Endothelial cell of umbilical vein (primary cell): ENCODE data around the gene ALOX15. TPM values are rescaled to one million over a fixed set of nuclear protein-coding genes. Genes with fewer than 3 reads are reported as not detected.

ENCODE experiments used
- BruUV-seq: library from RNA; stranded (reverse); fragments of 400-500 nt; replicated peaks from 2 replicates; lab custom pipeline; 2021; lab: Mats Ljungman, UMichigan
- CTCF ChIA-PET: fragments of 300-600, 350-600 bp; sonication (Branson Sonifier 250); formaldehyde crosslinking; loops from one replicate; lab custom pipeline; 2021; ENCODE audit warnings: antibody characterized with exemption, inconsistent platforms; lab: Charles Lee
- POLR2A ChIA-PET: fragments of 300-600, 350-600 bp; sonication (Branson Sonifier 250); formaldehyde crosslinking; loops from one replicate; lab custom pipeline; 2021; ENCODE audit warnings: antibody characterized with exemption, inconsistent platforms; lab: Charles Lee
- DNase-seq: peaks from one replicate; pipeline ENCODE4 v3.0.0-alpha.2; 2011; ENCODE audit warnings: low read depth, low spot score
- FAIRE-seq: peaks from 2 replicates; lab custom pipeline; 2011; peaks lifted over from hg19 to GRCh38; lab: Jason Lieb, UNC
- H2AFZ ChIP-seq: 2 replicates; pipeline ENCODE4 v1.6.0; 2012; ENCODE audit warnings: low read depth, low read length, control low read depth, inconsistent platforms
- H3K27ac ChIP-seq: 2 replicates; pipeline ENCODE4 v1.5.1; 2011; ENCODE audit warnings: low read depth, mild to moderate bottlenecking, control low read depth, low read length, moderate library complexity; ENCODE audit not compliant: insufficient read depth
- H3K27me3 ChIP-seq, 2 experiments: 2 replicates each; pipeline versions ENCODE4 v1.6.0 to v1.6.1; 2011; ENCODE audit warnings: low read length in 2 of 2, mixed read lengths in 1 of 2; ENCODE audit not compliant: control insufficient read depth in 2 of 2, insufficient read depth in 2 of 2
- H3K36me3 ChIP-seq, 2 experiments: 2 replicates in 1 of 2; 3 replicates in 1 of 2; pipeline ENCODE4 v1.5.1; 2011; ENCODE audit warnings: low read length in 2 of 2, mild to moderate bottlenecking in 1 of 2, moderate library complexity in 1 of 2; ENCODE audit not compliant: control insufficient read depth in 2 of 2, insufficient read depth in 2 of 2; ENCODE audit errors: extremely low read depth in 1 of 2
- H3K4me1 ChIP-seq: 3 replicates; pipeline ENCODE4 v1.5.1; 2011; ENCODE audit warnings: mild to moderate bottlenecking, low read length; ENCODE audit not compliant: control insufficient read depth, insufficient read depth; ENCODE audit errors: extremely low read depth
- H3K4me2 ChIP-seq: 2 replicates; pipeline ENCODE4 v1.6.1; 2011; ENCODE audit warnings: low read length, control low read depth, mixed read lengths; ENCODE audit not compliant: insufficient read depth
- H3K4me3 ChIP-seq, 3 experiments: fragments of 200-600 bp in 1 of 3; sonication (generic), shearing (Covaris generic) in 1 of 3; replicated peaks in 1 of 3; 2 replicates each; pipeline ENCODE4 v1.5.1; 2011 to 2016; ENCODE audit warnings: control low read depth in 3 of 3, low read length in 3 of 3, mild to moderate bottlenecking in 2 of 3, inconsistent platforms in 1 of 3, low read depth in 1 of 3, moderate library complexity in 1 of 3; ENCODE audit not compliant: insufficient read depth in 1 of 3
- H3K79me2 ChIP-seq: 2 replicates; pipeline ENCODE4 v1.6.0; 2012; ENCODE audit warnings: low read length, inconsistent platforms; ENCODE audit not compliant: control insufficient read depth, insufficient read depth
- H3K9ac ChIP-seq: replicated peaks from 2 replicates; pipeline ENCODE3; 2011; ENCODE audit warnings: low read length, control low read depth; ENCODE audit not compliant: insufficient read depth; ENCODE audit errors: extremely low read depth
- H3K9me1 ChIP-seq: replicated peaks from 3 replicates; pipeline ENCODE4 v1.6.0; 2011; ENCODE audit warnings: mild to moderate bottlenecking, low read length; ENCODE audit not compliant: control insufficient read depth, insufficient read depth; ENCODE audit errors: extremely low read depth
- H3K9me3 ChIP-seq: replicated peaks from 2 replicates; pipeline ENCODE4 v1.5.1; 2012; ENCODE audit warnings: low read length, inconsistent platforms; ENCODE audit not compliant: control insufficient read depth, insufficient read depth
- H4K20me1 ChIP-seq: replicated peaks from 2 replicates; pipeline ENCODE3; 2011; ENCODE audit warnings: mild to moderate bottlenecking, low read length; ENCODE audit not compliant: control insufficient read depth, insufficient read depth; ENCODE audit errors: extremely low read depth
- CTCF ChIP-seq, 2 donors: IDR thresholded peaks; 1 replicate in 1 of 2; 2 replicates in 1 of 2; pipeline ENCODE4 v1.5.1; 2011; ENCODE audit warnings: low read length in 2 of 2, mild to moderate bottlenecking in 2 of 2, moderate library complexity in 2 of 2, control low read depth in 1 of 2, inconsistent platforms in 1 of 2, low read depth in 1 of 2; ENCODE audit not compliant: insufficient read depth in 1 of 2; ENCODE audit errors: extremely low read depth in 1 of 2
- EZH2 ChIP-seq: IDR thresholded peaks from 2 replicates; pipeline ENCODE4 v1.6.1; 2012; ENCODE audit warnings: borderline replicate concordance, low read depth, mild to moderate bottlenecking, moderate library complexity, low read length, inconsistent platforms; ENCODE audit not compliant: severe bottlenecking
- FOS ChIP-seq: IDR thresholded peaks from 2 replicates; pipeline ENCODE4 v1.6.1; 2011; ENCODE audit warnings: mild to moderate bottlenecking, low read length, moderate library complexity, borderline replicate concordance; ENCODE audit not compliant: insufficient read depth
- GATA2 ChIP-seq: IDR thresholded peaks from 2 replicates; pipeline ENCODE4 v1.7.0; 2011; ENCODE audit warnings: low read depth, mild to moderate bottlenecking, moderate library complexity, mixed read lengths, low read length; ENCODE audit not compliant: insufficient read length, insufficient read depth
- JUN ChIP-seq: IDR thresholded peaks from 2 replicates; pipeline ENCODE4 v1.6.1; 2011; ENCODE audit warnings: borderline replicate concordance, low read depth; ENCODE audit not compliant: insufficient read length, insufficient read depth
- MAX ChIP-seq: IDR thresholded peaks from 2 replicates; pipeline ENCODE4 v1.6.1; 2011; ENCODE audit not compliant: insufficient read depth, insufficient read length
- MYC ChIP-seq: IDR thresholded peaks from one replicate; pipeline ENCODE4 v1.6.1; 2011; ENCODE audit warnings: mild to moderate bottlenecking, low read depth, low read length
- POLR2A ChIP-seq: IDR thresholded peaks from 2 replicates; pipeline ENCODE4 v1.6.1; 2012; ENCODE audit warnings: low read depth, mild to moderate bottlenecking, control low read depth, low read length
- POLR2AphosphoS5 ChIP-seq: IDR thresholded peaks from 2 replicates; pipeline ENCODE4 v1.6.1; 2012; ENCODE audit warnings: low read depth, mild to moderate bottlenecking, control low read depth, low read length, moderate library complexity; ENCODE audit not compliant: insufficient read depth
- dilution Hi-C: fragments of 300-500 bp; cut with MboI; formaldehyde crosslinking; loops from one replicate; pipeline ENCODE4 v1.15.0; 2019; ENCODE audit warnings: low sequenced_read_pairs; ENCODE audit not compliant: extremely low pct_ligation_motif_present
- intact Hi-C: fragments of 100-400 bp; cut with micrococcal nuclease; formaldehyde crosslinking; loops from one replicate; pipeline ENCODE4 v1.10.0; 2022
- polyA plus RNA-seq, 4 experiments: library from polyadenylated mRNA; depleted of rRNA in 3 of 4; stranded (reverse) in 3 of 4; unstranded in 1 of 4; fragments of >200 nt; gene quantifications; 2 replicates each; pipeline versions ENCODE4 v1.2.1 to v1.2.3, GENCODE V29; 2011 to 2012; ENCODE audit warnings: missing spikeins in 1 of 4
- total RNA-seq: library from RNA; stranded (reverse); gene quantifications from 2 replicates; pipeline ENCODE4 v1.2.3, GENCODE V29; 2021

ALOX15 gene
- total and polyA plus RNA-seq, 2 donors (not counting 3 experiments of a cell fraction or from before 2014, with no cell fraction given) = not detected

- ChIA-PET POLR2A (interaction anchor here (0.6 kb wide), 1 partner anchor 250 kb away, joined by 3 read pairs; no protein-coding TSS in a partner anchor), CTCF (interaction anchor here (1.8 kb wide), 1 partner anchor 24 kb away, joined by 12 read pairs; no protein-coding TSS in a partner anchor)
- peaks cover 0 to 7% of the 10 kb centered on the region in 2 experiments for H3K27me3 ChIP-seq
- no peaks in the 10 kb centered on the region for H3K4me1 ChIP-seq
- BruUV-seq = no TSS peak
- no peak overlapping the region for H3K4me2 ChIP-seq
- no peaks in the 10 kb centered on the region for H3K36me3 ChIP-seq
- no peaks in the 10 kb centered on the region for H4K20me1 ChIP-seq
- no peak overlapping the region for H2AFZ ChIP-seq
- H3K4me3 ChIP-seq = no peak overlapping the region
- H3K9ac ChIP-seq = no peak overlapping the region
- no peaks in the 10 kb centered on the region for H3K79me2 ChIP-seq
- TF ChIP-seq GATA2 (no peak), POLR2AphosphoS5 (no peak), EZH2 (no peak), MYC (no peak), POLR2A (no peak), JUN (no peak), CTCF (IDR thresholded peaks at IDR 0.05; ENCODE audit: extremely low read depth in 1 of 2, insufficient read depth in 1 of 2, low read depth in 1 of 2, low read length in 2 of 2) (no peak), FOS (no peak), MAX (no peak)
- no peak overlapping the region for H3K27ac ChIP-seq
- dilution Hi-C loops = no loop called here
- H3K9me1 ChIP-seq = no peaks in the 10 kb centered on the region
- no peak for DNase-seq
- intact Hi-C loops = no loop called here
- FAIRE-seq = no peak
- H3K9me3 ChIP-seq = no peaks in the 10 kb centered on the region
Measured at GRCh38 chr17:4591529-4591928, 49.9 kb downstream of the ALOX15 start.
